ENCODE data around the gene EME2.

EME2 gene

DNA sequence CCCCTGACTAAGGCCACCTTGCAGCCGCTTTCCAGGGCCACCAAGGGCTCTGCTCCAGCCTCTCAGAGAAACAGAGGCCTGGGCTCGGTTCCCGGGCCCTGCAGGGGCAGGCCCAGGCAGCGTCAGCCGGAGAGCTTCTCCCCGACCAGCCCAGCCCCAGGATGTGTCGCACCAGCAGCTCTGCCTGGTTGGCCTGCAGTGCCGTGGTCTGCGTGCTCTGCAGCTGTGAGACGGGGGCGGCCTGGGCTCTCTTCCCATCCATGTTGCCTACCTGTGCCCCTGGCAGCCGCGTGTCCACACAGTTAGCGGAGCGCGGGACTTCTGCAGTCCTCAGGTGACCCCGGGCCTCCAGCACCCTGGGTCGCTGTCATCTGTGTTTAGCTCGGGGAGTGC lies 16.1 kb downstream of the EME2 start:
- no peak for DNase-seq (ENCODE audit: low spot score)
- POLR2A ChIA-PET (ENCODE audit: low non-redundant PET), result no interaction called here
- H3K27ac ChIP-seq, result peak overlapping the region; percentile 60
- TF ChIP-seq, protein P1, sequence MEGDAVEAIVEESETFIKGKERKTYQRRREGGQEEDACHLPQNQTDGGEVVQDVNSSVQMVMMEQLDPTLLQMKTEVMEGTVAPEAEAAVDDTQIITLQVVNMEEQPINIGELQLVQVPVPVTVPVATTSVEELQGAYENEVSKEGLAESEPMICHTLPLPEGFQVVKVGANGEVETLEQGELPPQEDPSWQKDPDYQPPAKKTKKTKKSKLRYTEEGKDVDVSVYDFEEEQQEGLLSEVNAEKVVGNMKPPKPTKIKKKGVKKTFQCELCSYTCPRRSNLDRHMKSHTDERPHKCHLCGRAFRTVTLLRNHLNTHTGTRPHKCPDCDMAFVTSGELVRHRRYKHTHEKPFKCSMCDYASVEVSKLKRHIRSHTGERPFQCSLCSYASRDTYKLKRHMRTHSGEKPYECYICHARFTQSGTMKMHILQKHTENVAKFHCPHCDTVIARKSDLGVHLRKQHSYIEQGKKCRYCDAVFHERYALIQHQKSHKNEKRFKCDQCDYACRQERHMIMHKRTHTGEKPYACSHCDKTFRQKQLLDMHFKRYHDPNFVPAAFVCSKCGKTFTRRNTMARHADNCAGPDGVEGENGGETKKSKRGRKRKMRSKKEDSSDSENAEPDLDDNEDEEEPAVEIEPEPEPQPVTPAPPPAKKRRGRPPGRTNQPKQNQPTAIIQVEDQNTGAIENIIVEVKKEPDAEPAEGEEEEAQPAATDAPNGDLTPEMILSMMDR (conservative IDR thresholded peaks at IDR 0.05; ENCODE audit: low read depth), result no peak
- CTCF ChIA-PET, result interaction anchor here (0.7 kb wide), 1 partner anchor 35 kb away, joined by 3 read pairs; no protein-coding TSS in a partner anchor

DNA sequence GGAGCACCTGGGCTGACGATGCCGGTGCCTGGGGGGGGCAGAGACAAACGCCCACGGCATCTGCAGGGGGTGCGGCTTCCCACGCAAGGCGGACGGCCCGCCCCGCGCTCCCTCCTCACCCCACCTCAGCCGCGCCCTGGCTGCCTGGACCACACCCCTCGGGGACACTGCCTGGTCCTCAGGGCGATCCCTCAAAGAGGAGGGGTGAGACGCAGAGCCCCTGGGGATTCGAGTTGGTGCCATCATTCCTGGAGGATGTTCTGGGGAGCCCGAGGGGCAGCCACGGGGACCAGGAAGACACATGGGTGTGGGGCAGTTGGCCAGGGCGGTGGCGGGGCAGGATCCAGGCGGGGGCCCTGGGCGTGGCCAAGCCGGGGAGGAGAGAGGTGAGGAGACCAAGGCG lies 17.0 kb downstream of the EME2 start:
- ChIA-PET POLR2A (ENCODE audit: low non-redundant PET) (no interaction called here), CTCF (no interaction called here)
- TF ChIP-seq, protein P1 (conservative IDR thresholded peaks at IDR 0.05; ENCODE audit: low read depth), result no peak
- DNase-seq (ENCODE audit: low spot score), result no peak
- peak overlapping the region; percentile 60 for H3K27ac ChIP-seq

DNA sequence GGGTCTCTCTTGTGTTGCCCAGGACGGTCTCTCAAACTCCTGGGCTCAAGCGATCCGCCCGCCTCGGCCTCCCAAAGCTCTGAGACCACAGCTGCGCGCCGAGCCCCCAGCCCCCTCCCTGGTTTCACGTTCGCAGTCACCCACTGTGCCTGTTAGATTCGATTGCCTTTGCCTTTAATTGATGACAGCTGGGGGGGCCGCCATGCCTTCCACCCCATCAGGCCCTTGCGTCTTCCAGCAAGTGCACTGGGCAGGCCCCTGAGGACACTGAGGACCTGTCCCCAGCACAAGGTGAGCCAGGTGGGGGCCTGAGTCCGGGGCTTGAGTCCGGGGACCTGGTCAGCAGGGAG lies 17.6 kb downstream of the EME2 start:
- DNase-seq (ENCODE audit: low spot score), result no peak
- H3K27ac ChIP-seq, result no peak overlapping the region
- TF ChIP-seq, protein P1 (conservative IDR thresholded peaks at IDR 0.05; ENCODE audit: low read depth), result no peak
- ChIA-PET CTCF (no interaction called here), POLR2A (ENCODE audit: low non-redundant PET) (no interaction called here)

DNA sequence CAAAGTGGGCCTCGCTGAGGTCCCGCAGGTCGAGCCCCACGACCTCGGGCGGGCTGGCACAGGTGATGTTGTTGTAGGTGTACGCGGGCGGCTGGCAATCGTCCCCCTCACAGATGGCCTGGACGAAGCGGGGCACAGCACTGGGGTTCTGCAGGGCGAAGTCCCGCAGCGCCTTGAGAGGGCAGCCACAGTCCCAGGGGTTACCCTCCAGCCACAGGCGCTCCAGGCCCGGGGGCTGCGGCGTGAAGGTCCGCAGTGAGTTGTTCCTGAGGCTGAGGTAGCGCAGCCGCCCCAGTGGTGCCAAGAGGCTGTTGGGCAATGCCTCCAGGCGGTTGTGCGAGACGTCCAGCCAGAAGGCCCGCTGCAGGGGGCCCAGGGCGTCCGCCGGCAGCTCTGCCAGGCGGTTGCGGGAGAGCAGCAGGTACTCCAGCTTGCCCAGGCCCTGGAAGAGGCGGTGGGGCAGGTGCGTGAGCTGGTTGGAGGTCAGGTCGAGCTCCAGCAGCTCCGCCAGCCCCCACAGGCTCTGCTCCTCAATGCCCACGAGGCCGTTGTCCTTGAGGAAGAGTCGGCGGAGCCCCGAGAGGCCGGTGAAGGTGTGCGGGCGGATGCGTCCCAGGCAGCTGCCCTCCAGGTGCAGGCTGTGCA lies 18.1 kb downstream of the EME2 start:
- TF ChIP-seq, protein P1 (conservative IDR thresholded peaks at IDR 0.05; ENCODE audit: low read depth), result no peak
- no peak for DNase-seq (ENCODE audit: low spot score)
- CTCF ChIA-PET, result interaction anchor here (0.8 kb wide), 1 partner anchor 1006 kb away, joined by 3 read pairs; no protein-coding TSS in a partner anchor
- H3K27ac ChIP-seq, result 0 out of 2 replicates have a peak overlapping the region, but pooled peaks have one; percentile 5
- POLR2A ChIA-PET (ENCODE audit: low non-redundant PET), result no interaction called here

DNA sequence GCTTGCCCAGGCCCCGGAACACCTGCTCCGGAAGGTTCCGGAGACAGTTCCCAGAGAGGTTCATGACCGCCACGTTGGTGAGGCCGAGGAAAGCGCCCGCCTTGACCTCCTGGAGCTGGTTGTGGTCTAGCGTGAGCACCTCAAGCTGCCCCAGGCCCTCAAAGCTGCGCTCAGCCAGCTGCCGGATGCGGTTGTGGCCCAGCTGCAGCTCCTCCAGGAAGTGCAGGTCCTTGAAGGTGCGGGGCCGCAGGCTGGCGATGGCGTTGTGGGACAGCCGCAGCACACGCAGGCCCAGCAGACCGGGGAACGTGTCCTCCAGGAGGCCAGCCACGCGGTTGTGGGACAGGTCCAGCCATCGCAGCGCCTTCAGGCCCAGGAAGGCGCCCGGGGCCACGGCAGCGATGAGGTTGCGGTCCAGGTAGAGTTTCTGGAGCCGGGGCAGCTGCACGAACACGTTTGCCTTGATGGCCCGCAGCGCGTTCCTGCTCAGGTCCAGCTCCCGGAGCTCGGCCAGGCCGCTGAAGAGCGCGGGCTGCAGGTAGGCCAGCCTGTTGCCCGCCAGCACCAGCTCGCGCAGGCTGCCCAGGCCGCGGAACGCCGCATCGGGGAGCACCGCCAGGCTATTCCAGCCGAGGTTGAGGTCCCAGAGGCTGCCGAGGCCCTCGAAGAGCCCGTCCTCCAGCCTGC lies 18.8 kb downstream of the EME2 start:
- ChIA-PET CTCF (interaction anchor here (0.6 to 0.8 kb wide), 2 partner anchors 789 to 1006 kb away, joined by 3 read pairs; no protein-coding TSS in a partner anchor), POLR2A (ENCODE audit: low non-redundant PET) (interaction anchor here (0.9 kb wide), 1 partner anchor 9 kb away, joined by 3 read pairs; the partner anchor contains the start of genes NUBP2 and SPSB3)
- TF ChIP-seq, protein P1 (conservative IDR thresholded peaks at IDR 0.05; ENCODE audit: low read depth), result no peak
- H3K27ac ChIP-seq, result 0 out of 2 replicates have a peak overlapping the region, but pooled peaks have one; percentile 5
- DNase-seq (ENCODE audit: low spot score), result no peak

DNA sequence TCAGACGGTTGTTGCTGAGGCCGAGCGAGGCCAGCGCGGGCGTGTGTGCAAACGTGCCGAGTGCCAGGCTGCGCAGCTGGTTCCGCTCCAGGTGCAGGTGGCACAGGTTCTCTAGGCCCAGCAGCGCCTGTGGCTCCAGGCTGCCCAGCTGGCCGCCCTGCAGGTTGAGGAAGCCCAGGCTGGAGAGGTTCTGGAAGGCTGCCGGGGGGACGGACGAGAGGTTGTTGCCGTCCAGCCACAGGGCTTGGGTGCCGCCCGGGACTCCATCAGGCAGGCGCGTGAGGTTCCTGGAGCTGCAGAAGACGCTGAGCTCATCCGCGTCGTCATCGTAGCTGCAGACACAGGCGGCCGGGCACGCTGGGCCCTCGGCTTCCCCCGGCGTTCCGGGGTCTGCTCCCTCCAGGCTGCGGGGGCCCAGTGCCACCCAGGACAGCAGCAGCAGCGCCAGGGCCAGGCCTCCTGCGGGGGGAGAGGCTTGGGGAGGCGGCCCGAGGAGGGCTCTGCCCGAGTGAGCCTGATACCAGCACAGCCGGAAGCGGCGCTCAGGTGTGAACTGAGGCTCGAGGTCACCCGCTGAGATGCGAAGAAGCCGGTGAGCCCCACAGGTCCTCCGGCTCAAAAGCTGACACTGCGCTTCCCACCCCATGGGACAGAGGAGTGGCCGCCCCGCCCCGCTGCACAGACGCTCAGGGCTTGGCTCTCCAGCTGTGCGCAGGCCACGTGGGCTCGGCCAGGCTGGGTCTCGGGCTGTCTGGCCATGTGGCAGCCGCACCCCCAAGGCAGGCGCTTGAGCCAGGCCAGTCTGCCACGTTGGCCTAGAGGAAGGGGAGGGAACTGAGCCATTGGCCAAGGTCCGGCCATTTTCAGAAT lies 19.6 kb downstream of the EME2 start:
- TF ChIP-seq, protein P1 (conservative IDR thresholded peaks at IDR 0.05; ENCODE audit: low read depth), result no peak
- POLR2A ChIA-PET (ENCODE audit: low non-redundant PET), result interaction anchor here (0.9 kb wide), 1 partner anchor 9 kb away, joined by 3 read pairs; the partner anchor contains the start of genes NUBP2 and SPSB3
- CTCF ChIA-PET, result interaction anchor here (0.6 to 0.8 kb wide), 2 partner anchors 475 to 1007 kb away, joined by 3 read pairs; no protein-coding TSS in a partner anchor
- 0 out of 2 replicates have a peak overlapping the region, but pooled peaks have one; percentile 5 for H3K27ac ChIP-seq
- no peak for DNase-seq (ENCODE audit: low spot score)

All from RWPE1 (cell line).